OCI-LY1 (cell line): ENCODE results near the gene ADAMTS12.

Experiments
- H2AFZ ChIP-seq: fragments of 200-600 bp; sonication (generic), shearing (Covaris generic); 2 replicates; pipeline ENCODE4 v1.6.0; 2014; ENCODE audit warnings: antibody characterized with exemption, mild to moderate bottlenecking, low read length
- H3F3A ChIP-seq: fragments of 200-600 bp; sonication (generic), shearing (Covaris generic); 2 replicates; pipeline ENCODE4 v1.6.0; 2014; ENCODE audit warnings: mild to moderate bottlenecking, antibody characterized with exemption, low read length, moderate library complexity; ENCODE audit not compliant: insufficient read depth
- H3K27ac ChIP-seq: fragments of 200-600 bp; sonication (generic); 2 replicates; pipeline ENCODE4 v1.5.1; 2014; ENCODE audit warnings: low read length, mixed run types, mild to moderate bottlenecking, low read depth; ENCODE audit not compliant: poor library complexity, severe bottlenecking
- H3K27me3 ChIP-seq: fragments of 200-600 bp; sonication (generic); 2 replicates; pipeline ENCODE4 v1.6.0; 2014; ENCODE audit warnings: antibody characterized with exemption, mild to moderate bottlenecking, low read length, moderate library complexity; ENCODE audit not compliant: insufficient read depth
- H3K36me3 ChIP-seq: fragments of 200-600 bp; sonication (generic); 2 replicates; pipeline ENCODE4 v1.6.1; 2014; ENCODE audit warnings: mild to moderate bottlenecking, antibody characterized with exemption, low read length, moderate library complexity, mixed read lengths; ENCODE audit not compliant: insufficient read depth
- H3K4me1 ChIP-seq: fragments of 200-600 bp; sonication (generic); 2 replicates; pipeline ENCODE4 v1.5.1; 2014; ENCODE audit warnings: mild to moderate bottlenecking, low read length, moderate library complexity; ENCODE audit not compliant: insufficient read depth, severe bottlenecking
- H3K4me2 ChIP-seq: fragments of 200-600 bp; sonication (generic), shearing (Covaris generic); 2 replicates; pipeline ENCODE4 v1.6.1; 2014; ENCODE audit warnings: low read length
- H3K4me3 ChIP-seq: fragments of 200-600 bp; sonication (generic); 2 replicates; pipeline ENCODE4 v1.5.1; 2014; ENCODE audit warnings: low read length, low read depth, mild to moderate bottlenecking, mixed read lengths; ENCODE audit not compliant: poor library complexity, severe bottlenecking
- H3K79me2 ChIP-seq: fragments of 200-600 bp; shearing (Covaris generic); 2 replicates; pipeline ENCODE4 v1.6.1; 2016; ENCODE audit warnings: mixed run types, low read length, mixed read lengths; ENCODE audit not compliant: insufficient read depth
- H3K9ac ChIP-seq: fragments of 200-600 bp; sonication (generic), shearing (Covaris generic); 2 replicates; pipeline ENCODE4 v1.6.1; 2014; ENCODE audit warnings: mild to moderate bottlenecking, low read length, mixed read lengths
- H3K9me2 ChIP-seq: fragments of 200-600 bp; sonication (generic), shearing (Covaris generic); 2 replicates; pipeline ENCODE4 v1.6.1; 2014; ENCODE audit warnings: low read depth, mild to moderate bottlenecking, low read length, mixed read lengths
- H3K9me3 ChIP-seq: fragments of 200-600 bp; shearing (Covaris generic); 2 replicates; pipeline ENCODE4 v1.6.1; 2014; ENCODE audit warnings: low read length, mixed read lengths
- H4K20me1 ChIP-seq: fragments of 200-600 bp; sonication (generic), shearing (Covaris generic); 2 replicates; pipeline ENCODE4 v1.6.0; 2016; ENCODE audit warnings: mild to moderate bottlenecking, low read length; ENCODE audit not compliant: insufficient read depth
- CTCF ChIP-seq: fragments of 200-600 bp; sonication (generic), shearing (Covaris generic); IDR thresholded peaks from 2 replicates; pipeline ENCODE4 v1.5.1; 2017; ENCODE audit warnings: mild to moderate bottlenecking, antibody characterized with exemption, low read length, moderate library complexity, mixed read lengths
- EZH2 ChIP-seq: fragments of 200-600 bp; sonication (generic), shearing (Covaris generic); IDR thresholded peaks from 2 replicates; pipeline ENCODE4 v1.8.0; 2017; ENCODE audit warnings: borderline replicate concordance, mixed run types, mild to moderate bottlenecking, antibody characterized with exemption, low read length, moderate library complexity, mixed read lengths

Gene ADAMTS12

GRCh38 chr5:33595303-33595702 lies 296.5 kb downstream of the ADAMTS12 start:
- H3K9me2 ChIP-seq: no peaks in the 10 kb centered on the region
- H3F3A ChIP-seq: no peaks in the 10 kb centered on the region
- no peaks in the 10 kb centered on the region for H3K27me3 ChIP-seq
- H3K4me2 ChIP-seq: no peak overlapping the region
- no peak overlapping the region for H2AFZ ChIP-seq
- H3K9me3 ChIP-seq: no peaks in the 10 kb centered on the region
- no peaks in the 10 kb centered on the region for H3K36me3 ChIP-seq
- H3K79me2 ChIP-seq: no peaks in the 10 kb centered on the region
- H3K4me3 ChIP-seq: no peak overlapping the region
- H3K4me1 ChIP-seq: no peaks in the 10 kb centered on the region
- TF ChIP-seq CTCF (no peak), EZH2 (no peak)
- no peak overlapping the region for H3K27ac ChIP-seq
- H4K20me1 ChIP-seq: no peaks in the 10 kb centered on the region
- no peak overlapping the region for H3K9ac ChIP-seq

DNA sequence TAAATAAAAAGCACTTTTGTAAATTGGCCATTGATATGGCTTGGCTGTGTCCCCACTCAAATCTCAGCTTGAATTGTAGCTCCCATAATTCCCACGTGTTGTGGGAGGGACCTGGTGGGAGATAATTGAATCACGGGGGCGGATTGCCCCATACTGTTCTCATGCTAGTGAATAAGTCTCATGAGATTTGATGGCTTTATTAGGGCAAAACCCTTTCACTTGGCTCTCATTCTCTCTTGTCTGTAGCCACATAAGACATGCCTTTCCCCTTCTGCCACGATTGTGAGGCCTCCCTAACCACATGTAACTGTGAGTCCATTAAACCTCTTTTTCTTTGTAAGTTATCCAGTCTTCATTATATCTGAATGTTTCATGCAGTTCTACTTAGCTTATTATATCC lies 297.8 kb downstream of the ADAMTS12 start:
- no peaks in the 10 kb centered on the region for H3K27me3 ChIP-seq
- H2AFZ ChIP-seq: no peak overlapping the region
- no peaks in the 10 kb centered on the region for H3K79me2 ChIP-seq
- no peak overlapping the region for H3K4me2 ChIP-seq
- no peak overlapping the region for H3K9ac ChIP-seq
- H4K20me1 ChIP-seq: no peaks in the 10 kb centered on the region
- H3K4me3 ChIP-seq: no peak overlapping the region
- no peaks in the 10 kb centered on the region for H3K9me3 ChIP-seq
- H3F3A ChIP-seq: no peaks in the 10 kb centered on the region
- no peaks in the 10 kb centered on the region for H3K4me1 ChIP-seq
- no peak overlapping the region for H3K27ac ChIP-seq
- H3K9me2 ChIP-seq: no peaks in the 10 kb centered on the region
- H3K36me3 ChIP-seq: no peaks in the 10 kb centered on the region
- TF ChIP-seq EZH2: no peak
- no peak for TF ChIP-seq CTCF

GRCh38 chr5:33592245-33592644 lies 299.5 kb downstream of the ADAMTS12 start:
- no peak overlapping the region for H3K9ac ChIP-seq
- no peaks in the 10 kb centered on the region for H3F3A ChIP-seq
- H3K27ac ChIP-seq: no peak overlapping the region
- TF ChIP-seq EZH2 (no peak), CTCF (no peak)
- no peaks in the 10 kb centered on the region for H3K27me3 ChIP-seq
- H3K79me2 ChIP-seq: no peaks in the 10 kb centered on the region
- H2AFZ ChIP-seq: no peak overlapping the region
- H3K9me2 ChIP-seq: no peaks in the 10 kb centered on the region
- no peak overlapping the region for H3K4me2 ChIP-seq
- H3K4me1 ChIP-seq: no peaks in the 10 kb centered on the region
- no peaks in the 10 kb centered on the region for H4K20me1 ChIP-seq
- H3K4me3 ChIP-seq: no peak overlapping the region
- no peaks in the 10 kb centered on the region for H3K9me3 ChIP-seq
- no peaks in the 10 kb centered on the region for H3K36me3 ChIP-seq
